TTC549 (cell line): Measurements from ENCODE around the gene C21orf58.

ENCODE experiments used
- FAIRE-seq: peaks from 2 replicates; lab custom pipeline; 2012; peaks lifted over from hg19 to GRCh38; lab: Jason Lieb, UNC

Gene C21orf58

GRCh38 chr21:46294647-46295176, 29.0 kb downstream of the C21orf58 start:
- FAIRE-seq: no peak

GRCh38 chr21:46291561-46291960, 32.1 kb downstream of the C21orf58 start:
- FAIRE-seq: no peak

GRCh38 chr21:46289655-46290179, 34.0 kb downstream of the C21orf58 start:
- no peak for FAIRE-seq

- FAIRE-seq: no peak
Observed at GRCh38 chr21:46287541-46287940, 36.1 kb downstream of the C21orf58 start.

GRCh38 chr21:46286648-46287002, 37.0 kb downstream of the C21orf58 start:
- no peak for FAIRE-seq

- FAIRE-seq: no peak
Observed at GRCh38 chr21:46285761-46286647, 37.7 kb downstream of the C21orf58 start, which contains the start of gene YBEY. Gene YBEY (plus strand): TSS chr21:46286342. CDS start chr21:46286914, 572 bp downstream.

GRCh38 chr21:46285206-46285661, 38.4 kb downstream of the C21orf58 start, which contains the start of gene MCM3AP:
Gene MCM3AP (minus strand): TSS chr21:46285611. CDS start chr21:46285286, 325 bp downstream.
- no peak for FAIRE-seq

GRCh38 chr21:46284733-46285132, 38.9 kb downstream of the C21orf58 start:
- no peak for FAIRE-seq

- FAIRE-seq: no peak
Observed at GRCh38 chr21:46284077-46284644, 39.5 kb downstream of the C21orf58 start.

GRCh38 chr21:46274797-46275390, 48.8 kb downstream of the C21orf58 start:
- FAIRE-seq: no peak

- no peak for FAIRE-seq
Observed at GRCh38 chr21:46273341-46273740, 50.3 kb downstream of the C21orf58 start.

- FAIRE-seq: no peak
Observed at GRCh38 chr21:46269466-46269865, 54.2 kb downstream of the C21orf58 start.

- no peak for FAIRE-seq
Observed at GRCh38 chr21:46268371-46268770, 55.3 kb downstream of the C21orf58 start.

- no peak for FAIRE-seq
Observed at GRCh38 chr21:46266946-46267345, 56.7 kb downstream of the C21orf58 start.

GRCh38 chr21:46265736-46266525, 57.7 kb downstream of the C21orf58 start:
- FAIRE-seq: no peak

GRCh38 chr21:46264690-46265144, 59.0 kb downstream of the C21orf58 start:
- FAIRE-seq: no peak

GRCh38 chr21:46264046-46264689, 59.5 kb downstream of the C21orf58 start:
- FAIRE-seq: no peak

- no peak for FAIRE-seq
Observed at GRCh38 chr21:46256501-46256994, 67.1 kb downstream of the C21orf58 start.

- FAIRE-seq: no peak
Observed at GRCh38 chr21:46255758-46256337, 67.8 kb downstream of the C21orf58 start.

GRCh38 chr21:46255166-46255565, 68.5 kb downstream of the C21orf58 start:
- no peak for FAIRE-seq
